Neuronal stem cell (in vitro differentiated cells): ENCODE results near the gene PDGFD.

Source experiments
- DNase-seq: peaks from one replicate; pipeline ENCODE4 v3.0.0-alpha.2; 2013; ENCODE audit warnings: low spot score
- H2AFZ ChIP-seq: one replicate; pipeline ENCODE4 v1.6.1; 2013; ENCODE audit warnings: mild to moderate bottlenecking, low read length, inconsistent platforms
- H2AK5ac ChIP-seq: 2 replicates; pipeline ENCODE4 v1.6.1; 2013; ENCODE audit warnings: low read depth, mild to moderate bottlenecking, inconsistent platforms, low read length, moderate library complexity, mixed read lengths
- H2BK120ac ChIP-seq: 2 replicates; pipeline ENCODE4 v1.6.1; 2013; ENCODE audit warnings: low read depth, mild to moderate bottlenecking, inconsistent platforms, low read length, moderate library complexity, mixed read lengths
- H2BK12ac ChIP-seq: one replicate; pipeline ENCODE4 v1.6.1; 2013; ENCODE audit warnings: low read length, inconsistent platforms
- H2BK15ac ChIP-seq: 2 replicates; pipeline ENCODE4 v1.6.1; 2013; ENCODE audit warnings: mild to moderate bottlenecking, low read length, inconsistent platforms, mixed read lengths
- H2BK5ac ChIP-seq: one replicate; pipeline ENCODE4 v1.6.1; 2013; ENCODE audit warnings: inconsistent platforms, mild to moderate bottlenecking, low read length, moderate library complexity
- H3K14ac ChIP-seq: one replicate; pipeline ENCODE4 v1.6.1; 2013; ENCODE audit warnings: low read length, inconsistent platforms
- H3K18ac ChIP-seq: 2 replicates; pipeline ENCODE4 v1.6.1; 2013; ENCODE audit warnings: low read length, inconsistent platforms
- H3K23ac ChIP-seq: 2 replicates; pipeline ENCODE4 v1.6.1; 2013; ENCODE audit warnings: low read depth, mild to moderate bottlenecking, mixed read lengths, low read length, inconsistent platforms; ENCODE audit not compliant: poor library complexity
- H3K27ac ChIP-seq: replicated peaks from 3 replicates; pipeline ENCODE4 v1.5.1; 2013; ENCODE audit warnings: low read length, inconsistent platforms
- H3K27me3 ChIP-seq, 3 experiments: 2 replicates each; pipeline ENCODE4 v1.6.1; 2013; ENCODE audit warnings: low read length in 3 of 3, mild to moderate bottlenecking in 2 of 3, inconsistent platforms in 1 of 3, low read depth in 1 of 3, mixed read lengths in 1 of 3, moderate library complexity in 1 of 3; ENCODE audit not compliant: control insufficient read depth in 3 of 3, insufficient read depth in 3 of 3
- H3K36me3 ChIP-seq, 2 donors: replicated peaks in 1 of 2; 2 replicates each; pipeline ENCODE4 v1.6.1; 2013; ENCODE audit warnings: low read length in 2 of 2; ENCODE audit not compliant: control insufficient read depth in 2 of 2, insufficient read depth in 2 of 2
- H3K4ac ChIP-seq: 2 replicates; pipeline ENCODE4 v1.6.1; 2013; ENCODE audit warnings: inconsistent platforms, mild to moderate bottlenecking, low read length, moderate library complexity
- H3K4me1 ChIP-seq, 2 donors: 1 replicate in 1 of 2; 2 replicates in 1 of 2; pipeline ENCODE4 v1.6.1; 2013; ENCODE audit warnings: low read length in 2 of 2, low read depth in 1 of 2; ENCODE audit not compliant: control insufficient read depth in 2 of 2, insufficient read depth in 1 of 2
- H3K4me2 ChIP-seq: one replicate; pipeline ENCODE4 v1.6.1; 2013; ENCODE audit warnings: mild to moderate bottlenecking, low read length, inconsistent platforms; ENCODE audit not compliant: insufficient read depth, poor library complexity, severe bottlenecking
- H3K4me3 ChIP-seq, 2 donors: 2 replicates each; pipeline ENCODE4 v1.5.1; 2013; ENCODE audit warnings: low read length in 2 of 2, mild to moderate bottlenecking in 2 of 2, inconsistent platforms in 1 of 2, moderate library complexity in 1 of 2
- H3K79me1 ChIP-seq: one replicate; pipeline ENCODE4 v1.6.1; 2013; ENCODE audit warnings: low read depth, mild to moderate bottlenecking, inconsistent platforms, low read length, moderate library complexity
- H3K9ac ChIP-seq: one replicate; pipeline ENCODE4 v1.6.1; 2013; ENCODE audit warnings: mild to moderate bottlenecking, low read depth, low read length, inconsistent platforms; ENCODE audit not compliant: poor library complexity
- H3K9me3 ChIP-seq, 2 donors: replicated peaks in 1 of 2; 2 replicates each; pipeline versions ENCODE3 to v1.6.1; 2013; ENCODE audit warnings: low read length in 2 of 2, mild to moderate bottlenecking in 2 of 2, inconsistent platforms in 1 of 2, low read depth in 1 of 2, mixed read lengths in 1 of 2, moderate library complexity in 1 of 2; ENCODE audit not compliant: control insufficient read depth in 2 of 2, insufficient read depth in 1 of 2
- H4K8ac ChIP-seq: one replicate; pipeline ENCODE4 v1.6.1; 2013; ENCODE audit warnings: low read depth, mild to moderate bottlenecking, inconsistent platforms, low read length, moderate library complexity
- H4K91ac ChIP-seq: one replicate; pipeline ENCODE4 v1.6.1; 2013; ENCODE audit warnings: low read length, low read depth, mild to moderate bottlenecking, inconsistent platforms; ENCODE audit not compliant: poor library complexity
- WGBS, 2 donors: extraction: QIAGEN DNeasy Blood & Tissue Kit; methylation state at CpG; one replicate each; pipeline ENCODE4 v1.1.7; 2013; ENCODE audit warnings: missing lambda C conversion rate in 2 of 2, mixed read lengths in 1 of 2; ENCODE audit not compliant: insufficient read length in 2 of 2, insufficient replicate concordance in 1 of 2; ENCODE audit errors: extremely low coverage in 2 of 2; 5-methylcytosine and 5-hydroxymethylcytosine counted together

The PDGFD gene

GRCh38 chr11:104175769-104176168 lies 11.8 kb upstream of the PDGFD start:
- H3K36me3 ChIP-seq = no peaks in the 10 kb centered on the region
- no peaks in the 10 kb centered on the region for H3K79me1 ChIP-seq
- no peak overlapping the region for H2BK120ac ChIP-seq
- H4K91ac ChIP-seq = no peak overlapping the region
- H3K18ac ChIP-seq = no peak overlapping the region
- no CpG with 5 or more reads among the region's 1 CpG for WGBS, 2 donors
- no peak overlapping the region for H2BK5ac ChIP-seq
- H3K9ac ChIP-seq = no peak overlapping the region
- H2AFZ ChIP-seq = no peak overlapping the region
- no peak overlapping the region for H3K23ac ChIP-seq
- no peaks in the 10 kb centered on the region for H3K4me1 ChIP-seq
- no peak overlapping the region for H3K27ac ChIP-seq
- no peak for DNase-seq
- no peak overlapping the region for H2AK5ac ChIP-seq
- H2BK15ac ChIP-seq = no peak overlapping the region
- H3K4me3 ChIP-seq = no peak overlapping the region
- H3K14ac ChIP-seq = no peak overlapping the region
- no peaks in the 10 kb centered on the region for H3K9me3 ChIP-seq
- H3K27me3 ChIP-seq = no peaks in the 10 kb centered on the region
- no peak overlapping the region for H4K8ac ChIP-seq
- H3K4ac ChIP-seq = no peak overlapping the region
- H2BK12ac ChIP-seq = no peak overlapping the region
- H3K4me2 ChIP-seq = no peak overlapping the region

GRCh38 chr11:104169091-104169490 lies 5.1 kb upstream of the PDGFD start:
- Histone ChIP-seq H3K36me3 (no peaks in the 10 kb centered on the region), H3K14ac (no peak overlapping the region), H3K23ac (no peak overlapping the region), H3K27me3 (no peaks in the 10 kb centered on the region), H3K79me1 (no peaks in the 10 kb centered on the region), H2AFZ (no peak overlapping the region), H2BK5ac (no peak overlapping the region), H3K4me3 (no peak overlapping the region), H2AK5ac (no peak overlapping the region), H2BK15ac (no peak overlapping the region), H2BK12ac (no peak overlapping the region), H3K9me3 (no peaks in the 10 kb centered on the region), H3K4me1 (peaks cover 0 to 2% of the 10 kb centered on the region in 2 donors), H2BK120ac (no peak overlapping the region), H3K18ac (no peak overlapping the region), H4K8ac (no peak overlapping the region), H3K9ac (no peak overlapping the region), H4K91ac (no peak overlapping the region), H3K4ac (no peak overlapping the region), H3K27ac (no peak overlapping the region), H3K4me2 (no peak overlapping the region)
- no peak for DNase-seq

GRCh38 chr11:104165014-104165413 lies 1.1 kb upstream of the PDGFD start:
- Histone ChIP-seq H2BK120ac (no peak overlapping the region), H3K27ac (no peak overlapping the region), H2BK15ac (no peak overlapping the region), H3K27me3 (no peaks in the 10 kb centered on the region), H3K79me1 (no peaks in the 10 kb centered on the region), H4K8ac (no peak overlapping the region), H3K4ac (no peak overlapping the region), H3K4me1 (peaks cover 5 to 7% of the 10 kb centered on the region in 2 donors), H3K23ac (no peak overlapping the region), H3K18ac (no peak overlapping the region), H4K91ac (no peak overlapping the region), H2BK5ac (no peak overlapping the region), H3K4me2 (no peak overlapping the region), H3K9me3 (no peaks in the 10 kb centered on the region), H3K4me3 (no peak overlapping the region), H2AFZ (peak overlapping the region; percentile 93), H3K9ac (no peak overlapping the region), H2BK12ac (no peak overlapping the region), H2AK5ac (no peak overlapping the region), H3K36me3 (no peaks in the 10 kb centered on the region), H3K14ac (no peak overlapping the region)
- WGBS, 2 donors = no CpG with 5 or more reads among the region's 7 CpGs
- DNase-seq = no peak

GRCh38 chr11:104163100-104164027 lies 583 bp downstream of the PDGFD start:
- Histone ChIP-seq H3K9ac (peak overlapping the region; percentile 90), H2BK12ac (no peak overlapping the region), H3K18ac (peak overlapping the region; percentile 93), H3K4me3 (peak overlapping the region; percentile 80 to 87), H2BK120ac (no peak overlapping the region), H3K4me2 (peak overlapping the region; percentile 63), H3K27ac (peak overlapping the region; percentile 57), H3K4ac (no peak overlapping the region), H2AK5ac (no peak overlapping the region), H4K8ac (no peak overlapping the region), H4K91ac (no peak overlapping the region), H3K79me1 (no peaks in the 10 kb centered on the region), H2BK5ac (no peak overlapping the region), H2AFZ (peak overlapping the region; percentile 93), H3K14ac (no peak overlapping the region), H3K9me3 (no peaks in the 10 kb centered on the region), H3K23ac (peak overlapping the region; percentile 18), H3K27me3 (no peaks in the 10 kb centered on the region), H2BK15ac (no peak overlapping the region), H3K4me1 (peaks cover 5 to 7% of the 10 kb centered on the region in 2 donors), H3K36me3 (no peaks in the 10 kb centered on the region)
- peak; percentile 11 for DNase-seq
- WGBS, 2 donors = no CpG with 5 or more reads among the region's 38 CpGs
